LNCAP (cell line): ENCODE data around the gene ABCB8.

ENCODE experiments used
- TF ChIP-seq, protein P1 (sequence below): fragments of 450-650 bp; IDR thresholded peaks from 2 replicates; pipeline ENCODE4 v1.5.1; 2017; ENCODE audit warnings: mild to moderate bottlenecking

The ABCB8 gene

DNA sequence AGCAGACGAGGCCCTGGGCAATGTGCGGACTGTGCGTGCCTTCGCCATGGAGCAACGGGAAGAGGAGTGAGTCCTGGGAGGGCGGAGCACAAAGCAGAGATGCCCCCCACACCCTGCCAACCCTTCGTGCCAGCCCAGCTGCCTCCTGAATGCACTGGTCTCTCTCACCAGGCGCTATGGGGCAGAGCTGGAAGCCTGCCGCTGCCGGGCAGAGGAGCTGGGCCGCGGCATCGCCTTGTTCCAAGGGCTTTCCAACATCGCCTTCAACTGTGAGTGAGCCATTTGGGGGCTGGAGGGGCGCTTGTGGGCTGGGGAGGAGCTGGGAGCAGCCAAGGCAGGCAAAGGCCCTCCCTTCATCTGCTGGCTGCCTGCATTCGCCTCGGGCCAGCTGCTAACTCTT, 7.7 kb downstream of the ABCB8 start:
- TF ChIP-seq, protein P1, sequence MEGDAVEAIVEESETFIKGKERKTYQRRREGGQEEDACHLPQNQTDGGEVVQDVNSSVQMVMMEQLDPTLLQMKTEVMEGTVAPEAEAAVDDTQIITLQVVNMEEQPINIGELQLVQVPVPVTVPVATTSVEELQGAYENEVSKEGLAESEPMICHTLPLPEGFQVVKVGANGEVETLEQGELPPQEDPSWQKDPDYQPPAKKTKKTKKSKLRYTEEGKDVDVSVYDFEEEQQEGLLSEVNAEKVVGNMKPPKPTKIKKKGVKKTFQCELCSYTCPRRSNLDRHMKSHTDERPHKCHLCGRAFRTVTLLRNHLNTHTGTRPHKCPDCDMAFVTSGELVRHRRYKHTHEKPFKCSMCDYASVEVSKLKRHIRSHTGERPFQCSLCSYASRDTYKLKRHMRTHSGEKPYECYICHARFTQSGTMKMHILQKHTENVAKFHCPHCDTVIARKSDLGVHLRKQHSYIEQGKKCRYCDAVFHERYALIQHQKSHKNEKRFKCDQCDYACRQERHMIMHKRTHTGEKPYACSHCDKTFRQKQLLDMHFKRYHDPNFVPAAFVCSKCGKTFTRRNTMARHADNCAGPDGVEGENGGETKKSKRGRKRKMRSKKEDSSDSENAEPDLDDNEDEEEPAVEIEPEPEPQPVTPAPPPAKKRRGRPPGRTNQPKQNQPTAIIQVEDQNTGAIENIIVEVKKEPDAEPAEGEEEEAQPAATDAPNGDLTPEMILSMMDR, result no peak

DNA sequence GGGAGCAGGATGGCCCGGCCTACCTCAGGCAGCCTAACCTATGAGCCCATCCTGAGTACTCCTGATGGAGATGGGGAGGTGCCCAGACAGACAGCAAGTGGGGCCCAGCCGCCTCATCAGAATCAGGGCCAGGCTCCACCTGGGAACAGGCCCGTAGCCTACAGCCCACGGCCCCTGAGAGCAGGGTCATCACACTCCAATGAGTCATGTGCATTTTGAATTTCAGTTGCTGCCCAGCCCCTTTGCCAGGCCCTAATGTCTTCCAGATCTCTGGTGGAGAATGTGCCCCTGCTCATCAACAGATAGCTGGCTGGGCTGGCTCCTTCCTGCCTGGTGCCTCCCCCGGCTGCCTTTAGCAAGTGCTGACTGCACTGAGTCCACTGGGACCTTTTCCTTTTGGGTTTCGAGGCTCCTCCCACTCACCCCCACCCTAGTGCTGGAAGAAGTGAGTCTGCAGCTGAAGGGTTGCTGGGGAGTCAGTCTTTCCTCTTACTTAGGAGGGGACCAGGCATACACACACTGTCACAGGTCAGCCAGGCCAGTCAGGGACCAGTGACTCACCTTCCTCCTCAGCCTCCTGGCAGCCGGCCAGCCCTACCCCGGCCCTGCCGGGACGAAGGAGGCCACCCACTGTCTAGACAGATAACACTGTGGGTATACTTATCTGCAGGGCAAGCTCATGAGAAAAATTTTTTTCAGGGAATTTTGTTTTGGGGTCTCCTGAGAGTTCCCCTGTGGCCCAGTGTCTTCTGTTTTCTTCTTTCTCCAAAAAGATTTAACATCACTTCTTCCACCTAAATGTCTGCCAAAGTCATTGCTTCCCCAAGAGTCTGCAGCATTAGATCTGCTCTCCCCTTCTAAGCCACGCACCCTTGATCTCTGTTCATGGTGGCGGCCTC, 10.9 kb downstream of the ABCB8 start:
- TF ChIP-seq, protein P1, result no peak

DNA sequence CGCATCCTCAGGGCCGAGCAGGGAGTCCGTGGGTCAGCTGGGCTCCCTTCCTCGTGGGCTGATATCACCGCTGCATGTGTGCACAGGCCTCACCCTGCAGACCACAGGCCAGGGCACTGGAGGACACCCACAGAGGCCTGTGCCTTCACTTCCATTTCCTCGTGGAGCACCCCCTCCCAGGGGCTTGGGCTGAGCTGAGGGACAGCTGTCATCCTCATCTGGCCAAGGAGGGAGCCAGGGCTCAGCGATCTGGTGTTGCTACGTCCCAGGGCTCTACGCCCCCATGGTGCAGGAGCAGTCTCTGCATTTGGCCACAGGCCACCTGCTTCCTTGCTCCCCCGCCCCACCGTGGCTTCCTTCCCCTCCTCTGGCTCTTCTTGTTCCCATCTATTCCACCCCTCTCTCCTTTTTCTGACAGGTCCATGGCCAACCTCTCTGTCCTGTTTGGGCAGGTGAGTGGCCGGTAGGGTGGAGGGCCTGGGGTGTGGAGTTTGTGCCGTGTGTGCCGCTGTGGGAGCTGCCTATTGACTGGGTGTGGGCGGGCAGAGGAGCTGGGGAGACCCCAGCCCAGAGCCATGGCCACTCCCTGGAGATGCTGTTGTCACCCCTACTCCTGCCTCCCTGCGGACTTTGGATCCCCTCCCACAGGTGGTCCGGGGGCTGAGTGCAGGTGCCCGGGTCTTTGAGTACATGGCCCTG, 11.7 kb downstream of the ABCB8 start:
- TF ChIP-seq, protein P1, result no peak

DNA sequence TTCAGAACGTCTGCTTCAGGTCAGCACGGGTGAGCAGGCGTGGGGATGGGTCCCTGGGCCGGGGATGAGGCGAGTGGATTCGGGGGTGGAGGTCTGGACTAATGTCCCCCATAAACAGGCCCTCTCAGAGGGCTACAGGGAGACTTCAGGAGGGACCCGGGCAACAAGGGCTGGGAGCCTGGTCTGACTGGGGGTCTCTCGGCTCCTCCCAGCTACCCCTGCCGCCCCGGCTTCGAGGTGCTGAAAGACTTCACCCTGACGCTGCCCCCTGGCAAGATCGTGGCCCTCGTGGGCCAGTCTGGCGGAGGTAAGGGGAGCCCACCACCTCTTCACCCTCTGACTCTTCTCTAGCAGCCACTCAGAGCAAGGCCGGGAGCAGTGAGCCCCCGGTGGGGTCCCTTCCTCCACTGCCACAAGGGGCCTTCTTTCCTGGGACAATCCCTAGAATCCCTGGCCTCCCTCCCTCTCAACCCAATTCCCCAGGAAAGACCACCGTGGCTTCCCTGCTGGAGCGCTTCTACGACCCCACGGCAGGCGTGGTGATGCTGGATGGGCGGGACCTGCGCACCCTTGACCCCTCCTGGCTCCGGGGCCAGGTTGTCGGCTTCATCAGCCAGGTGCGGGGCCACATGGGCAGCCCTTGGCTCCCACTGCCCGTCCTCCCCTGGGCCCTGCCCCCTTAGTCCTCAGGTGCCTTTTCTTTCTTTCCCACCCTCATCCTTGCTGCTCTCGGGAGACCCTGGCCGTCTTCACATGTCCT, 12.5 kb downstream of the ABCB8 start:
- TF ChIP-seq, protein P1, result no peak

DNA sequence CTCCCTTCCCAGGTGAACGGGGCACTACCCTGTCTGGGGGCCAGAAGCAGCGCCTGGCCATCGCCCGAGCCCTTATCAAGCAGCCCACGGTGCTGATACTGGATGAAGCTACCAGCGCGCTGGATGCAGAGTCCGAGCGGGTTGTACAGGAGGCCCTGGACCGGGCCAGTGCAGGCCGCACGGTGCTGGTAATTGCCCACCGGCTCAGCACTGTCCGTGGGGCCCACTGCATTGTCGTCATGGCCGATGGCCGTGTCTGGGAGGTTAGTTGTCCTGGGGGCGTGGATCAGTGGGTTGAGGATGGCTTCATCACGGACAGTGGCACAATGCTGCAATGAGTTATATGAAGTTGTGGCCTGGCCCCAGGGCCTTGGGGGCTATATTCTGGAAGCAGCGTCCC, 15.7 kb downstream of the ABCB8 start:
- TF ChIP-seq, protein P1, result no peak

DNA sequence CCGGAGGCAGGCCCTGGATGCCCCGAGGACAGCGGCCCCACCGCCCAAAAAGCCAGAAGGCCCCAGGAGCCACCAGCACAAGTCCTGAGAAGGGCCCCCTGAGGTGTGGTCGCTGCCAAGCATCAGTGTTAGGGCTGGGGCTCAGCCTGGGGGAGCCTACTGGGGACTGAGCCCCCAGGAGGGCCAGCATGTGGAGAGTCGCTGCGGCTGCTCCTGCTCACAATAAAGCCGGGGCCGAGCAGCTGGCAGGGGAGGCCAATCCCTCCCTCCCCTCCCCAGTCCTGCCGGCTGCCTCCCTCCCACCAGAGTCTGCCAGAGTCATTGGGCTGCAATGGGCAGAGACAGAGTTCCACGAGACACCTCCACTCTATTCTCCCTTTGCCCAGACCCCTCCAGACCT, 17.0 kb downstream of the ABCB8 start:
- TF ChIP-seq, protein P1, result no peak

DNA sequence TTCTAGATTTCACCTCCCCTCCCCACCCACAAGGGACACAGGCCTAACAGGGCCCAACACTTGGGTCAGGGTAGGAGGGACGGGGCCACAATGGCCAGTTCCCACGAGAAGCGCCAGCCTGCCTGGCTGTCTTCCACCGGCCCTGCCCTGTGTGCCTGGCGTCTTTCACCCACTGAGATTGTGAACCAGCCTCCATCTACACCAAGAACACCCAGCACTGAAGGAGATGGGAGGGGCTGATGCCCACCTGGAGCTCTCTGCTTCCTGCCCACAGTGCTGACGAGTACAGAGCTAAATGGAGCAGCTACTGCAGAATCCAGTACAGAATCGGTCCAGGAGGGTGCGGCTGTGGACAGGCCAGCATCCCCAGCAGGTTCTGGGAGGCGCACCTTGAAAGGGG, 17.7 kb downstream of the ABCB8 start:
- TF ChIP-seq, protein P1, result no peak
